ENCODE data around the gene FAM110A.
A peak's percentile ranks its signal among the peaks of the same experiment; 100 is the strongest.
"Not testable (repeated sequence)": the region's sequence is repeated elsewhere in the genome, so short reads cannot be mapped to it uniquely, and the experiment has no call there.

The FAM110A gene

DNA sequence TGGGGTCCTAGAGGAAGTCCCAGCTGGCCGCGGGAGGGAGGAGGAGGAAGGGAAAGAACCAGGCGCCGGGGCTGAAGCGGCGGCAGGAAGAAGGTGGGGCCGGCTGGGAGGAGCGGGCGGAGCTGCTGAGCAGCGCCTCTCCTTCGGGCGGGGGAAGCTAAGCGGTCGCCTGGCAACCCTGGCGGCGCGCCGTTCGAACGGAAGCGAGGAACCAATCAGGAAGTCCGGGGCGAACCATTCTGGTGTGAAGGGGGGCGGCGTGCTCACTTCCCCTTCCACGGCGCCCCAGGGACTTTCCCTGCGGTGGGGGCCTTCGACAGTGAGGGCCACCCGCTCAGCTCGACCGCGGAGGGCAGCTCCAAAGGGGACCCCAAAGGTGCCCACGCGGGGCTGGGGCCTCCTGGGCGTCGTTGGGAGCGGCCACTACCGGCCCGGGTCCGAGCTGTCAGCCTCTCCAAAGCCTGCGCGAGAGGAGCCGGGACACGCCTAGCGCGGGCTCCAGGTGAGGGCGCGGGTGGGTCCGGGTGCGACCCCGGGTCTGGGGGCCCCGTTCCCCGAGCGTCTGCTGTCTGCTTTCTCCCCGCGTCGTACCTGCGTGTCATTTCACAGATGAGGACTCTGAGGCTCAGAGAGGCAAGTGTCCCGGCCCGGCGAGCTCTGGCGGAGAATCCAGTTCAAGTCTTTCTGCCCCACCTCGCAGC, at the start of gene FAM110A:
Gene FAM110A (plus strand): TSS at position 266 of the 701 bp plus-strand sequence. CDS start 11,090 bp downstream, outside the sequence.
- peak; percentile 96 for DNase-seq

DNA sequence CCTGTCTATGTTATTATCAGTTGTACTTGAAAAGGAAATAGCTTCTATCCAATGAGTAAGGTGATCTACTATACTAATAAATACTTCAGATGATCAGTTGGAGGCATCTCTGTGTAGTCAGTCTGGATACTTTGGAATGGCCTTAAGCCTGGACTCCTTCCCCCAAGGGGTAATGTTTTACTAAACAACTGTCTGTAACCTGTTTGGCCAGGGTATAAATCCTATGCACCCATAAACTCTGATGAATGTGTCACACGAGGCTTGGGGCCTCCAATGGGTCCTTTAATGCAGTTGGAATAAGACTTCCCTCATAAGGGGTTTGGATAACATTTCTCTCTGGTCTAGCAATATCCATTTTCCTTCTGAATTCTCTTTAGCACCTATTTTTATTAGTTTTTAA, 45.7 kb upstream of the FAM110A start:
- no peak for DNase-seq

DNA sequence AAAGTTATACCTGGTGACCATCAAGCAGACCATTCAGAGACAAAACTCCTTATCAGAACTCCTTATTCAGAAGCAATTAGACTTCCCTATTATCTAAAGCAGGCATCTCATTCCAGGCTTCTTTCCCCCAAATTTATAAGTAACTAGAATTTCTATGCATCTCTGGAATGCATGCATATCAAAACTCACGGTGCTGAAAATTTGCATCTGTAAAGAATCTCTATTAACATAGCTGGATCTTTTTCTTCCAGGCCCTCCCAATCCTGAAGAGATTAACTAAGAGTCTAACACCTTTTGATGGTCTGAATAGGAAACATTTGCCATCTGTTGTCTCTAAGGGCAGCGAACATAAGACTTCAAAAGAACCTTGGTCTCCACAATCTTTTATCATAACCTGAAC, 42.5 kb upstream of the FAM110A start:
- no peak for DNase-seq

DNA sequence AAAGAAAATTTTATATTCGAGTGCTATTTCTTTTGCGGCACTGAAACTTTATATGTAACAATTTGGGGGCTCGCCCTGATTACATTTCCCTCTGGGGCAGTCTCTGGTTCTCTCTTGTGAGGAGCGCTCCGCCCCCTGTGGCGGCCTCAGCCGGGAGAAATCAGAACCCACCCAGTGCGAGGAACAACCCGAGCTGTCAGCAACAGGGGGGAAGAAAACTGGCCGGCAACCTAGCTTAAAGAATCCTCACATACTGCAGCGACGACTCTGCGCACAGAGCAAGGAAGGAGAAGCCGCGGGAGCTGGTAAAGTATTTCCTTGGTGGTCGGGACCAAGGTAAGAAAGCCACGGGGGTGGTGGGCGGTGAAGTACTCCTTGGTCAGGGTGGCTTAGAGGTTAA, 41.3 kb upstream of the FAM110A start:
- no peak for DNase-seq

DNA sequence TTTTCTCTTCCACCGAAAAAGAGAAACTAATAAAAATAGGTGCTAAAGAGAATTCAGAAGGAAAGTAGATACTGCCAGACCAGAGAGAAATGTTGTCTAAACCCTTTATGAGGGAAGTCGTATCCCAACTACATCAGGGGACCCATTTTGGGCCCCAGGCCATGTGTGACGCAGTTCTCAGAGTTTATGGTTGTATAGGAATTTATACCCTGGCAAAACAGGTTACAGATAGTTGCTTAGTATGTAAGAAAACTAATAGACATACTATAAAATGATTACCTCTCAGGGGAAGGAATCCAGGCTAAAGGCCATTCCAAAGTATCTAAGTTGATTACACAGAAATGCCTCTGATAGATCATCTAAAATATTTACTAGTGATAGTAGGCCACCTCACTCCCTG, 36.6 kb upstream of the FAM110A start:
- no peak for DNase-seq

DNA sequence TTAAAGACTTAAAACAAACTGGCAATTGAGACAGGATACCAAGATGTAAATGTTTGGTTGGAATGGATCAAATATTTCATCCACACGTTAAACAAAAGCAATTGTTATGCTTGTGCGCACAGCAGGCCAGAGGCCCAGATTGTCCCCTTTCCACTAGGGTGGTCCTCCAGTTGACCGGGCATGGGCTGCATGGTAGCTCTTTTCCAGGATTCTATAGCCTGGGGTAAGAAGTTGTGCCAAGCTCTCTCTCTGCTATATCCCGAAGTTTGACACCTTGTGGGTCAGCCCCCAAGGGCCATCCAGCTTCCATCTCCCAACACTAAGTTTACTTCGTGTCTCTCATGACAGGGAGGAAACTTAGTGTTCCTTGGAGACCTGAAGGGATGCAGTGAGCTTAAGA, 34.8 kb upstream of the FAM110A start:
- DNase-seq = not testable (repeated sequence)

DNA sequence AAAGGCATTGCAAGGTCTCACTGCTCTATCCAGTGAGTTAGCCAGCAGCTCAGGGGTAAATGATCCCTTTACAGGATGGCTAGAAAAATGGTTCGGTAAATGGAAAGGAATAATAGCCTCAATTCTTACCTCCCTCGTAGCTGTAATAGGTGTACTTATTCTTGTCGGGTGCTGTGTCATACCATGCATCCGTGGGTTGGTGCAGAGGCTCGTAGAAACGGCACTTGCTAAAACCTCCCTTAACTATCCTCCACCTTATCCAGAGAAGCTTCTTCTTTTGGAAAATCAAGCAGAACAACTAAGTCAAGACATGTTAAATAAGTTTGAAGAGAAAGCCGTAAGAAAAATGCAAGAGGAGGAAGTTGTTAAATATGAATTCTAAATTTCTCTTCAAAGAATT, 33.5 kb upstream of the FAM110A start:
- DNase-seq = not testable (repeated sequence)

DNA sequence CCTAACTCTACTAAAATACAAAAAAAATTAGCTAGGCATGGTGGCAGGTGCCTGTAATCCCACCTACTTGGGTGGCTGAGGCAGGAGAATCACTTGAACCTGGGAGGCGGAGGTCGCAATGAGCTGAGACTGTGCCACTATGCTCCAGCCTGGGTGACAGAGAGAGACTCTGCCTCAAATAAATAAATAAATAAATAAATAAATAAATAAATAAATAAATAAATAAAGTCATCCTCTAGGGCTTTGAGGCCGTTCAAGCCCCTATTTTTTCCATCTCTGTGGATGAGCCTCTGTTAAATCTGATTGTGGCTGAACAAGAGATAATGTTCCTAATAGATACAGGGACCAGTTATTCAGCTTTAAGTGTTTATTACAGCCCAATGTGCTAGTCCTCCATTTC, 31.8 kb upstream of the FAM110A start:
- DNase-seq = no peak

DNA sequence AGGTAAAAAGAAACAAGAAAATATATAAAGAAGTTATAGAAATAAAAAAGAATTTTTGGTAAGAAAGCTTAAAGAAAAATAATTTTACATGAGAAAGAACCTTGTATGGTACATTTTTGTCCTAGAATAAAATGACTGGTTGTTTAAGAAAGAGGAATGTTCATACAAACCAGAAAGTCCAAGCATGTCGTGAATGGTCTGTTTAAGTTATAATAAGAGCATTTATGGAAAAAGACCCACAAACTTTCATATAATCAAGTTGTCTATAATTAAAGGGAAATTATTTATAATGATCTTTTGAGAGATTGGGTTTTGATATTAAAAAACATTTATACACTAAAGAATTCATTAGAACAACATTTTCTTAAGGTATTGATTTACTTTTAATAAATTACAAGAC, 27.8 kb upstream of the FAM110A start:
- DNase-seq = no peak

DNA sequence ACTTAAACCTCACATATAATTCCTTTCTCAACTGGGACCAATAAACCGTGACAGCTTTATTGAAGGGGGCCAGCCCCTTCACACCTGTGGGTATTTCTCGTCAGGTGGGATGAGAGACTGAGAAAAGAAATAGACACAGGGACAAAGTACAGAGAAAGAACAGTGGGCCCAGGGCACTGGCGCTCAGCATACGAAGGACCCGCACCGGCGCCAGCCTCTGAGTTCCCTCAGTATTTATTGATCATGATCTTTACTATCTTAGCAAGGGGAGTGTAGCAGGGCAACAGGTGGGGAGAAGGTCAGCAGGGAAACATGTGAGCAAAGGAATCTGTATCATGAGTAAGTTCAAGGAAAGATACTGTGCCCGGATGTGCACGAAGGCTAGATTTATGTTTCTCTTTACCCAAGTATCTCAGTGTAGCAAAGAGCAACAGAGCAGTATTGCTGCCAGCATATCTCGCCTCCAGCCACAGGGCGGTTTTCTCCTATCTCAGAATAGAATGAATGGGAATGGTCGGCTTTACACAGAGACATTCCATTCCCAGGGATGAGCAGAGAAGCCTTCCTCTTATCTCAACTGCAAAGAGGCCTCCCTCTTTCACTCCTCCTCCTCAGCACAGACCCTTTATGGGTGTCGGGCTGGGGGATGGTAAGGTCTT, 21.6 kb upstream of the FAM110A start:
- not testable (repeated sequence) for DNase-seq

DNA sequence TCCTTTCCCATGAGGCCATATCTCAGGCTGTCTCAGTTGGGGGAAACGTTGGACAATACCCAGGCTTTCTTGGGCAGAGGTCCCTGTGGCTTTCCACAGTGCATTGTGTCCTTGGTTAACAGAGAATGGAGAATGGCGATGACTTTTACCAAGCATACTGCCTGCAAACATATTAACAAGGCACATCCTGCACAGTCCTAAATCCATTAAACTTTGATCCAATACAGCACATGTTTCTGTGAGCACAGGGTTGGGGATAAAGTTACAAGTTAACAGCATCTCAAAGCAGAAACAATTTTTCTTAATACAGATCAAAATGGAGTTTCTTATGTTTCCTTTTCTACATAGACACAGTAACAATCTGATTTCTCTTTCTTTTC, 21.1 kb upstream of the FAM110A start:
- not testable (repeated sequence) for DNase-seq

DNA sequence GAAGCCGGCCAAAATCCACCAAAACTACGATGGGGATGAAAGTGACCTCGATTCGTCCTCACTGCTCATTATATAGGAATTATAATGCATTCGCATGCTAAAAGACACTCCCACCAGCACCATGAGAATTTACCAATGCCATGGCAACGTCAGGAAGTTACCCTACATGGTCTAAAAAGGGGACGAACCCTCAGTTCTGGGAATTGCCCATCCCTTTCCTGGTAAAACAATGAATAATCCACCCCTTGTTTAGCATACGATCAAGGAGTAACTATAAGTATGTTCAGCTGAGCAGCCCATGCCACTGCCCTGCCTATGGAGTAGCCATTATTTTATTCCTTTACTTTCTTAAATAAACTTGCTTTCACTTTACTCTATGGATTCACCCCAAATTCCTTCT, 20.1 kb upstream of the FAM110A start:
- no peak for DNase-seq

DNA sequence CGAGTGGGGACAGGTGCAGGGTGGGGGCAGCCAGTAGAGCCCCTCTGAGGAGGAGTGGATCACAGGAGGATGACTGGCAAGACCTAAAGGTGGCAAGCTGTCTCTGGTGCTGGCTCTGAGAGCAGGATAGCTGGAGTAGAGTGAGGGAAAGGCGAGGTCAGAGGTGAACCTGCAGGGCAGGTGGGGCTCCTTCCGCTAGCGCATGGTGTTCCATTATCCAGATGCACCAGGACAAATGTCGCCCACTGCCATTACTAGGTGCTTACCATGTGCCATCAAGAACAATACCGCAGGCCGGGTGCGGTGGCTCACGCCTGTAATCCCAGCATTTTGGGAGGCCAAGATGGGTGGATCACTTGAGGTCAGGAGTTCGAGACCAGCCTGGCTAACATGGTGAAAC, 18.3 kb upstream of the FAM110A start:
- DNase-seq = no peak

DNA sequence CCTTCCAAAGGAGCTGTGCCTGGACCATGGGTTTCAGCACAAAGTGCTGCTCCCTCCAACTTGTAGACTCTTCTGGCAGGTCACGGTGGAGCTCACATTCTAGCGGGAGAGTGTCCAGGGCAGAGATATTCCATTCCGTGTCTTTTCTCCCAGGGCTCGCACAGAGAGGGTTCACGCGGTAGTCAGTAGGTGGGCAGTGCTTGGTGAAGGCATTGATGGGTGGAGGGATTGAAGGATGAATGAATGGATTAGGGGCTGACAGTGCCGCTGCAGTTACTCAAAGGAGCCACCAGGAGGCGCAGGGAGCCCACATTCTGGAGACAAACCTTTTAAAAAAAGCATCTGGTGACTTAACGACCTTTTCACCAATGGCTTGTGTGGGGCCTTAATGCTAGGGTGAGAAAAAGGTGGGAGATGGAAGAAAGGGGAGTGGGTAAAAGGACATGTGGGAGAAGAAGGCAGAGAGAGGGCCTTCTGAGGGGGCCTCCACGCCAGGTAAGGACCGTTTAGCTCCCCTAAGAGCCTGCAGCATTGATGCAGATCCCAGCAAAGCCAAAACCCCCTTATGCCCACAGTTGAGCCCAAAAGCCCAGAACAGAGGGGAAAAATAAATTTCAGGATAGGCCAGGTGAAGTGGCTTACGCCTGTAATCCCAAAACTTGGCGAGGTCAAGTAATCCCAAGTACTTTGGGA, 17.5 kb upstream of the FAM110A start:
- DNase-seq = peak; percentile 68

DNA sequence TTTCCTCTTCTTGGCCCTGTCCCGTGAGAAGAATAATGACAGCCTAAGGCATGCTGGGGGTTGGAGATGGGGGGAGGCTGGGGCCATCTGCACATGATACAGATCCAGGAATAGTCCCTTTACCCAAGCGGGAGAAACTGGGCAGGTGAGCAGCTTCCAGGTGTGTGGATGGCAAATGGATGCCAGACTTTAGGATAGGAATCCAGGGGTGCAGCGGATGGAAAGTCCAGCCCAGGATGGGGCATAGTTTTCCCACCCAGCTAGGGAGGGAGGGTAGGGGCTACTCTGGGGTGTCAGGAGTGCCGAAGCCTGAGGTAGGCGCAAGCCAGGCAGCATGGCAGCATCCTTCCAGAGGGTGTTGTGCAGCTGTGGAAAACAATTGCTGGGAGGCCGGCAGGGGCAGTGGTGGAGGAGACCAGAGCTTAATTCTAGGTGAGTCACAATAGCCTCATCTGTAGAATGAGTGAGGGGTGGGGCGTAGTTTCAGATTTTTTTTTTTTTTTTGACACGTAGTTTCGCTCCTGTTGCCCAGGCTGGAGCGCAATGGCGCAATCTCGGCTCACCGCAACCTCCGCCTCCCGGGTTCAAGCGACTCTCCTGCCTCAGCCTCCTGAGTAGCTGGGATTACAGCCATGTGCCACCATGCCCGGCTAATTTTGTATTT, 15.4 kb upstream of the FAM110A start:
- no peak for DNase-seq

DNA sequence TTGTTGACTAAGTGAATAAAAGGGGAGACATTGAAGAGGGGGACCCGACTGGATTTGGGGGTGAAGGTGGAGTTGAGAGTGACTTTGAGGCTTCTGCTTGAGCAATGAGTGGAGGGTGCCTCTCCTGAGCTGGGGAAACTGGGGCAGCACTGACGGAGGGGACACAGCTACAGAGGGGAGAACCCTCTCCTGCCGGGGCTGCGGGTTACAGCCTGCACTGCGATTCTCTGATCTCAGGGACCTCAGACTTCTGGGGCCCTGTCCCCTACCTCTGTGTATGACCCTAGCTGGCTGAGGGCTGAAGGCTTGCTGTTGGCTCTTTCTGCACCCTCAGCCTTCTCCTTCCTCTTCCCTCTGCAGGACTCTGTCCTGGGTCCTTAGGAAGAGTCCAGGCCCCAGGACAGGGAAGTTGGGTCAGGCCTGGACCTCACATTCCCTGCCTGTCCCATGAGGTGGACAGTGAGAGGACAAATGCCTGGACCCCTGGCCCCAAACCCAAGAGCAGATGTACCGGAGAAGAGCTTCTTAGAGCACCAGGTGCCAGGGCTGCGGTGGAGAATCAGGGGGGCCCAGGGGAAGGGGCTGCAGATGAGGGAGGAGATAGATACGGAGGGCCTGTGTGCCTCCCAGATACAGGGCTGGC, 13.7 kb upstream of the FAM110A start:
- no peak for DNase-seq

DNA sequence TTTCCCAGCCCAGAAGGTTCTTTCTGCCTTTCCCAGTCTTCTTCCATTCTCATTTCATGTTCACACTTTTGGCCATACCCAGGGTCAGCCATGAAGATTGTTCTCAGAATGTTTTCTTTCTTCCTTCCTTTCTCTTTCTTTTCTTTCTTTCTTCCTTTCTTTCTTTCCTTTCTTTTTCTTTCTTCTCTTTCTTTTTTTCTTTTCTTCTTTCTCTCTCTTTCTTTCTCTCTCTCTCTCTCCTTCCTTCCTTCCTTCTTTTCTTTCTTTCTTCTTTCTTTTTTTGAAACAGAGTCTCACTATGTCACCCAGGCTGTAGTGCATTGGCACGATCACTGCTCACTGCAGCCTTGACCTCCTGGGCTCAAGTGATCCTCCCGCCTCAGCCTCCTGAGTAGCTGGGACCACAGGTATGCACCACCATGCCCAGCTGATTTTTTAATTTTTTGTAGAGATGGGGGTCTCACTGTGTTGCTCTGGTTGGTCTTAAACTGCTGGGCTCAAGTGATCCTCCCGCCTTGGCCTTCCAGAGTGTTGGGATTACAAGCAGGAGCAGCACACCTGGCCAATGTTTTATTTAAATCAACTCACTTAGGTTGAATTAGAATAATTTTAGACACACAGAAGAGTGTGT, 13.1 kb upstream of the FAM110A start:
- DNase-seq = no peak

DNA sequence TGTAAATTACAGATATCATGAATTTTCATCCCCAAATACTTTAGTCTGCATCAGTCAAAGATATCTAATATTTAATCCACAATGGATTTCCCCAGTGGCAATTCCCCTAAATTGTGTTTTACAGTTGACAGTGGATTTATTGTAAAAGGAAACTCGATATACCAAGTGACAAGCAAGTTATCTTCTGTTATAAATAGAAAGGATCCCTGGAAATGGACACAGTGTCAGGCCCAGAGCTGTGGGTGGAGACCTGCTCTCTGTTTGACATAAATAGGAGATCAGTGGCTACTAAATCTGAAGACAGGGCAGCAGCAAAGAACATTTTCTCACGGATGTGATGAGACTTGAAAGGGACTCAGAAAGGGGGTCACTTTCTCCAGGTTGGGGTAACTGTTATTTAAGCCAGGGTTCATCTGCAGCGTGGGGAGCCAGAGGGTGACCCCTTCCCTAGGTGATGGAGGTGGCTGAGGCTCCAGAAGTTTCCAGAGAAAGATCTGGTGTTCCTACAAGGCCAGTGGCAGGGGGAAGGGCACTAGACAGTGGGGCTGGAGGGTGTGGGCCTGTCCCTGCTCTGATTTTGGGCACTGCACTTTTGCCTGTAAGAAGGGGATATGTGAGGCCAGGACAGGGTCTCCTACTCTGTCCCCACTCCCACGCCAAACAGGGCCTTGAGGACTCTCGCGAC, 12.3 kb upstream of the FAM110A start:
- DNase-seq = no peak

DNA sequence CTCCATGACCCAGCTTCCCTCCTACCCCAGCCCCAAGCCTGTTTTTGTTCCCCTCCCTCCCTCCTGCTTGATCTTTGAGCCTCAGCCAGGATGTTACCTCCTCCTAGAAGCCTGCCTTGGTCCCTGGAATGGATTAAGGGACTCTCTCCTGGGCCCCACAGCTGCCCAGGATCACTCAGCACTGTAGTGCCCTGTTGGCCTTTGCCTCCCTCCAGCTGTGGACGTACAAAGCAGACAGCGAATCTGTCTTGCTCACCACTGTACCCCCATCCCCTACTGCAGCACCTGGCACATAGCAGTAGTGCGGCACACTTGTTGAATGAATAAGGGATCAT, 11.8 kb upstream of the FAM110A start:
- no peak for DNase-seq

DNA sequence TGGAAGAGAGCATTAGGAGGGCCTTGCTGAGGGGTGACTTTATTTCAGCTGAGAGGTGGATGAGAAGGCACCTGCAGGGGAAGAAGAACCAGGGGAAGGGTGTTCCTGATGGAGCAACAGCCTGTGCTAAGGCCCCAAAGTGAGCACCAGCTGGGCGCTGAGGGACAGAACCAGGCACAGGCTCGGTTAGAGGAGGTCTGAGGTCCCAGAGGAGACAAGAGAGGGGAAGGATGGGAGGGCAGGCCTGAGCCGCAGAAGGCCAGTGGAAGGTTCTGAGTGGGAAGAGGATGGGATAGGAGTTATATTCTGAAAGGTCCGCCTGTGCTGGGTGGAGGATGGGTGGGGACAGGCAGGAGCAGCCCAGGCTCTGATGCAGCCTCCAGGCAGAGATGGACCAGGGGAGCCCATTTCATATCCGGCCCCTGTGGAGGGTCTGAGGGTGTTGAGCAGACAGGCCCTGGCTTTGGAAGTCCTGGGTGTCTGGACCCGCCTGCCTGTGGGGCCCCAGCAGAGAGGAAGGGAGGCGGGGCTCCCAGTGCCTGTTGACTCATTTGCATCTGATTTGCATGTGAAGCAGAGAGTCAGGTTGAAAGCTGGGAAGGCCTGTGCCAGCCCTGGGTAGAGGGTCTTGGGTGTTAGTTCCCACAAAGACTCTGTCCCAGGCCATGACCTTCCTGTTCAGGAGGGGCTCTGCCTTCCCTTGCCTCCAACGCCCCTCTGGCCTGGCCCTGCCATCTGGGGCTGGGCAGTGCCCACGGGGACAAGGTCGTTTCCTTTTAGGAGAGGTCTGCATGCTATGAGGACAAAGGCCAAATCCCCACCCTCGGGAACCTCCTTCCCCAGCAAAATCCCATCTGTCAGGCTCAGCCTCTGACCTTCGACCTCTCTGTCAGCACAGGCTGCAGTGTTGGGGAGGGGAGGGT, 10.6 kb upstream of the FAM110A start:
- no peak for DNase-seq

DNA sequence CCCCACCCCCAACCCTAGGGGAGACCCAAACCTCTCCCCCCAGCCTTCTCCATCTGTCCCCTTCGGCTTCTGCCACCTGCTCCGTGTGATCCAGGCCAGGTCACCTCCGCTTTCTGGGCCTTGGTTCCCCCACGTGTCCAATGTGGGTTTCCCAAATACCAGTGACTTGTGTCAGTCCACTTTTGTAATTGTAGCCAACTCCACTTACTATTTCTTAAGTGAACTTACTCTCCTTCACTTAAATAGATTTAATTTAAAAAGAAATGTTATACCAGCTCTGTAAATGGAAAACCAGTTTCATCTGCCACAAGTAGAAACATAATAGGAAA, 10.0 kb upstream of the FAM110A start:
- no peak for DNase-seq
